NCI-H526 (cell line): Measurements from ENCODE around the gene ALDH1L2.
A peak's percentile ranks its signal among the peaks of the same experiment; 100 is the strongest.
"Not testable (repeated sequence)": the region's sequence is repeated elsewhere in the genome, so short reads cannot be mapped to it uniquely, and the experiment has no call there.

Experiments
- DNase-seq, 2 experiments: peaks; one replicate each; lab custom pipeline; 2025; lab: John Stamatoyannopoulos, UW

The ALDH1L2 gene

GRCh38 chr12:105084251-105085250, at the start of gene ALDH1L2:
ALDH1L2 (minus strand) TSS chr12:105084458; CDS start chr12:105084436, 22 bp downstream.
- DNase-seq = peak in 1 of 2 experiments; percentile 84

DNA sequence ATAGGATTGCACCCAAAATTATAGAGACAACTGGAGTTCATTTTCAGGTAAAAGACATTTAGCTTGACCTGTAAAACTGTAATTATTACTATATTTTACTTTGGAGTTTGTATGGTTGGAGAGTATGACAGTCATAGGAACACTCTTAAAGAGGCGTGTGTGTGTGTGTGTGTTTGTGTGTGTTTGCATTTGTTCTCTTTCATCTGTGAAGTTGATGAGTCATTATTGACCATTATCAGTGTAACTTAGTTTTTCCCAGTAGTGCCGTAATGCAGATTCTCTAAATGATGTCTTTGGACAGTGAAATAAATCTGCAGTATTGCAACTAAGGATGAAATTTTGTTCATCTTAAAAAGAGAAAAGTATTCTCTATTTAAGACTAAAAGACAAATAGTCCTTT, 36.3 kb upstream of the ALDH1L2 start:
- no peak for DNase-seq

DNA sequence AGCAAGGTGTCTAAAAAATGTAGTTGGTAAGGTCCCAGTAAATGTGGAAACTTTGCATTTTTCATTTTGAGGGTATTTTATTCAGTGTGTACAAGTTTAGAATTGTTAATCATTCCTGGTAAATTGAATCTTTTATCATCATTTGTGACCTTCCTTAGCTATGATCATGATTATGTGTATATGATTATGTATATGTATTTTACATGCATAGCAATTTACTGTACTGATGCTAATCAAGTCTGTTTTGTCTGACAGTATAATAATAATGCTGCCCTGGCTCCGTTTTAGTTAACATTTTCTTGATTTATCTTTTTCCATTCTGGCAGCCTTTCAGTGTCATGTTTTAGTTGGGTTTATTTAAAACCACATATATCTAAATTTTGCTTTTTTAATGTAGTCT, 32.7 kb upstream of the ALDH1L2 start:
- no peak for DNase-seq

GRCh38 chr12:105113094-105113493, 28.8 kb upstream of the ALDH1L2 start:
- no peak for DNase-seq

DNA sequence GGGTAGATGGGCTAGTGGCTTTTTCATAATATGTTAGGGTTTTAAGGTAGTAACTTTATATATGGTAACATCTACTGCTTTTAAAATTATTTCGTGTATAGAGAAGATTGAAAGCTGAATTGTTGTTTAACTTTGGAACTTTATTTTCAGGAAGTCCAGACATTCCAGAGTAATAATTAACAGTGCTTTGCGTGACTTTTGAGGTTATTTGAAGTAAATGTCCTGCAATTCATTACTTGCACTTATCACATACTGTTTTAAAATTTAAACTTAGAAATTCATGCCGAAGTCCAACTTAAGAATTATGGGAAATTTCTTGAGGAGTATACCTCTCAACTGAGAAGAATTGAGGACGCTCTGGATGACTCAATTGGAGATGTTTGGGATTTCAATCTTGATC, 26.6 kb upstream of the ALDH1L2 start:
- DNase-seq = no peak

DNA sequence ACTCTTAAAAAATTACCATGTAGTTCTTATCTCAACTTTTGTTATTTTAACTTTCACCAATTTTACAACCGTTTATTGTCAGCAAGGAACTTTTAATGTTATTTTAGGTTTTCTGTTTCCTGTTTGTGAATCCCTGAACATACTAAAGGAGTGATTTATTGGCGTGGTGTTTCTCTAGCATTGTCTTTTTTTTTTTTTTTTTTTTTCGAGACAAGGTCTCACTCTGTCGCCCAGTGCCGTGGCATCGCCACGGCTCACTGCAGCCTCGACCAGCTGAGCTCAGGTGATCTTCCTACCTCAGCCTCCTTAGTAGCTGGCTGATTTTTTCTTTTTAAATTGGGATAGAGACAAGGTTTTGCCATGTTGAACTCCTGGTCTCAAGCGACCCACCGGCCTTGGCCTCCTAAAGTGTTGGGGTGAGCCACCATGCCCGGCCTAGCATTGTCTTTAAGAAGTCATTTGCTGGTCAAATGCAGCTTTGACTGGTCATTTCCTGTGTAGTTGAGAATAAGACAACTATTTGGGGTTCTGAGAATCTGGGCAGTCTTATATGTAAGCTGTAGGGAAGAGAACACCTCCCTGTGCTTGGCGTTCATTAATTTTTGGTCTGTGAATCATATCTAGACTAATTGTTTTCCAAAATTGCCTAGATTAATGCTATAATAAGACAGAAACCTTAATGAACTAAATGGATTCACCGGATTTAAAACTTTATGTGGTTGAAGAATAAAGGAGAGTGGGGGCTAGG, 25.4 kb upstream of the ALDH1L2 start:
- no peak for DNase-seq

GRCh38 chr12:105107494-105108371, 23.5 kb upstream of the ALDH1L2 start, which contains the start of gene WASHC4:
WASHC4 (plus strand) TSS chr12:105107731; CDS start chr12:105107801, 70 bp downstream.
- DNase-seq = peak; percentile 74 to 96

- DNase-seq = peak; percentile 39 to 65
Measured at GRCh38 chr12:105107171-105107493, 22.9 kb upstream of the ALDH1L2 start.

GRCh38 chr12:105106621-105107020, 22.4 kb upstream of the ALDH1L2 start:
- DNase-seq = peak in 1 of 2 experiments; percentile 12

DNA sequence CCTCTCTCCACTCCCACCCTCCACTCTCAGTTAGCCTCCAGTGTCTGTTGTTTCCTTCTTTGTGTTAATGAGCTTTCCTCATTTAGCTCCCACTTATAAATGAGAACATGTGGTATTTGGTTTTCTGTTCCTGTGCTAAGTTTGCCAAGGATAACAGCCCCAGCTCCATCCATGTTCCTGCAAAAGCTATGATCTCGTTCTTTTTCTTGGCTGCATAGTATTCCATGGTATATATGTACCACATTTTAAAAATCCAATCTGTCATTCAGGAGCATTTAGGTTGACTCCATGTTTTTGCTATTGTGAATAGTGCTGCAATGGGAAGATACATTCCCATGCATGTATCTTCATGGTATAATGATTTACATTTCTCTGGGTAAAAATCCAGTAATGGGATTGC, 20.5 kb upstream of the ALDH1L2 start:
- DNase-seq = no peak

DNA sequence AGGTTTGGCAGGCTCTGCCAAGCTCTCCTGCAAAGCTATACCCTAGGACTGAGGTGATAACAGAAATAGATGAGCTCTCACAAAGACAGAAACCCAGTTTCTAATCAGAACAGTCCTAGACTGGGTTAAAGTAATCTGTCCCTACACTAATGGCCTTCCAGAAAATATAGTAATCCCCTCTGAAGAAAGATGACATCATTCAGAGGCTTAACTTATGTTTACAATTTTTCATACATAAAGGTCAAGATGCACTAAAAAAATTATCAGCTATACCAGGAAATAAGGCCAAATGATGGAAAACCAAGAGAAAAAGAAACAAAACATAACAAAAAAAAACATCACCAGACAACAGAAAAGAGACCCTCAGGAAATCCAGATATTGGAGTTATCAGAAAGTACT, 18.4 kb upstream of the ALDH1L2 start:
- DNase-seq = no peak

- no peak for DNase-seq
Measured at GRCh38 chr12:105100998-105101397, 16.7 kb upstream of the ALDH1L2 start.

DNA sequence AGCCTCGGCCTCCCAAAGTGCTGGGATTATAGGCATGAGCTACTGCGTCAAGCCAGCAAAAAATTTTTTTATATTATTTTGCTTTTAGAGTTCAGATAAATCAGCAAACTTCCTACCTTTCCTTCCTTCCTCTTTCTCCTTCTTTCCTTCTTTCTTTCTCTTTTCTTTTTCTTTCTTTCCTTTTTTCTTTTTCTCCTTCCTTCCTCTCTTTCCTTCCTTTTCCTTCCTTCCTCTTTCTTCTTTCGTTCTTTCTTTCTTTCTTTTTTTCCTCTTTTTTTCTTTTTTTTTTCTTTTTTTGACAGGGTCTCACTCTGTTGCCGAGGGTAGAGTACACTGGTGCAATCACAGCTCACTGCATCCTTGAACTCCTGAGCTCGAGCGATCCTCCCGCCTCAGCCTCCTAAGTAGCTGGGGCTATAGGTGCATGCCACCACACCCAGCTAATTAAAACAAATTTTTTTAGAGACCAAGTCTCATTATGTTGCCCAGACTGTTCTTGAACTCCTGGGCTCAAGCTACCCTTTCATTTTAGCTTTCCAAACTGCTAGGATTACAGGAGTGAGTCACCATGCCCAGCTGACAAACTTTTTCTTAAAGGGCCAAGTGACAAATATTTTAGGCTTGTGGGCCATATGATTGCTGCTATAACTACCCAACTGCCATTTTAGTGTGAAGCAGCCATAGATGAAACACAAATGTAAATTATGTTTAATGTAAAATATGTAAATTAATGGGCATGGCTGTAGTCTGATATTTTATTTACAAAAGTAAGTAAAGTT, 16.1 kb upstream of the ALDH1L2 start:
- DNase-seq = no peak

DNA sequence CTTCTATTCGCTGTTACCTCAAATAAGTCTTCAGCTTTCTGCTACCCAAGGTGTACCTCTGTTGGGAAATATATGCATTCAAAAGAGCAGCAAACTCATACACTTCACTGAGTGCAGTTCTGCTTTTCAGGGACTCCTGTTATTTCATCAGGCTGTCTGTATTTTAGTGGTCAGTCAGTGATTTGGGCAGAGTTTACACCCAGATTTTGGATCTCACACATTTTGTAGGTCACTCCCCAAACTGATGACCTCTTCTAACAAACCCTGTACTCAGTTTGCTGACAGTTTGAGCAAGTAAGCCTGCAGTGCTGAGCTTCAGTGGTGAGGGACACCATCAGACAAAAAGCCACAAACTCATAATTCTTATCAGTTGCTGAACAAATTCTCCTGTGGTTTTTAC, 15.1 kb upstream of the ALDH1L2 start:
- DNase-seq = no peak

DNA sequence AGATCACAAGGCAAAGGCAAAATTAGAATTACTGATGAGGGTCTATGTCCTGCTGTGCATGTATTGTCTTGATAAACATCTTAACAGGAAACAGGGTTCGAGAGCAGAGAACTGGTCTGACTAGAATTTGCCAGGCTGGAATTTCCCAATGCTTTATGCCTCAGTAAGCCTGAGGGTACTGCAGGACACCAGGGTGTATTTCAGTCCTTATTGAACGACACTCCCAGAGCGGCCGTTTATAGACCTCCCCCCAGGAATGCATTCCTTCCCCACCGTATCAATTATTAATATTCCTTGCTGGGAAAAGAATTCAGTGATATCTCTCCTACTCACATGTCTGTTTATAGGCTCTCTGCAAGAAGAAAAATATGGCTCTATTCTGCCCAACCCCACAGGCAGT, 11.1 kb upstream of the ALDH1L2 start:
- DNase-seq = not testable (repeated sequence)

- DNase-seq = peak; percentile 71 to 84
Measured at GRCh38 chr12:105092336-105092735, 8.1 kb upstream of the ALDH1L2 start.

GRCh38 chr12:105091476-105092206, 7.4 kb upstream of the ALDH1L2 start:
- DNase-seq = no peak

DNA sequence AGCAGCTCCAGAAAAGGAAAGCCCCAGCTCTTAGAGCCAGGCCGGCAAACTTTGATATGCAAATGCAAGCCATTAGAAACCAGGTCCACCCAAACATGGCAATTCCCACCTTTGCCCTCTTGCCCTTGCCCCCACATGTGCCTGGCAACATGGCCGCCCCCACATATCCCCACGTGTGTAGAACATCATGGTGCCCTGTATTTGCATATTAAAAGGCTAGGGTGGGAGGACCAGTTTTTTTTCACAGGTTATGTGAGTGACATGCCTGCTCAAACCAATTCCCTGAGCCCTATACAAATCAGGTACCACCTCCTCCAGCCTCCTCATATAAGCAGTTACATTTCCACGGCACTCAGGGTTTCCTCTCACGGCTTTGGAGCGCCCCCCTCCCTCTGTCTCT, 6.1 kb upstream of the ALDH1L2 start:
- DNase-seq = peak in 1 of 2 experiments; percentile 30

- no peak for DNase-seq
Measured at GRCh38 chr12:105089817-105090216, 5.6 kb upstream of the ALDH1L2 start.

GRCh38 chr12:105085501-105085900, 1.2 kb upstream of the ALDH1L2 start:
- no peak for DNase-seq
